ENCODE data around the gene NISCH. TPM values are rescaled to one million over a fixed set of nuclear protein-coding genes. Genes with fewer than 3 reads are reported as not detected.
A peak's percentile ranks its signal among the peaks of the same experiment; 100 is the strongest.

The NISCH gene
- total RNA-seq, 1 donor from 2014 or later = 89.5 TPM

GRCh38 chr3:52494886-52495495, 39.6 kb downstream of the NISCH start, which contains the start of gene STAB1:
STAB1 (plus strand) TSS chr3:52495338; CDS start chr3:52495414, 76 bp downstream.
- TF ChIP-seq CTCF (IDR thresholded peaks at IDR 0.05) = no peak
- intact Hi-C loops (cut with micrococcal nuclease) = no loop called here
- CTCF ChIA-PET = no interaction called here
- Mint-ChIP-seq H3K27ac (no peak within 1 kb of the TSS), H3K4me3 (no peak within 1 kb of the TSS), H3K4me1 (peaks cover 15% of the 10 kb centered on the region), H3K36me3 (ENCODE audit: low read depth) (peaks cover 27% of the 10 kb centered on the region), H3K9me3 (no peaks in the 10 kb centered on the region), H3K27me3 (no peaks in the 10 kb centered on the region)
- DNase-seq (no peak), ATAC-seq (ENCODE audit: low read depth) (no peak)
- POLR2A ChIA-PET = no interaction called here

- H3K9me3 Mint-ChIP-seq = no peaks in the 10 kb centered on the region
- intact Hi-C loops (cut with micrococcal nuclease) = no loop called here
- CTCF ChIA-PET = no interaction called here
- no peak overlapping the region for H3K4me3 Mint-ChIP-seq
- peaks cover 20% of the 10 kb centered on the region for H3K4me1 Mint-ChIP-seq
- POLR2A ChIA-PET = no interaction called here
- ATAC-seq (ENCODE audit: low read depth) = no peak
- DNase-seq = no peak
- no peaks in the 10 kb centered on the region for H3K27me3 Mint-ChIP-seq
- peaks cover 20% of the 10 kb centered on the region for H3K36me3 Mint-ChIP-seq (ENCODE audit: low read depth)
- TF ChIP-seq CTCF (IDR thresholded peaks at IDR 0.05) = no peak
- no peak overlapping the region for H3K27ac Mint-ChIP-seq
Measured at GRCh38 chr3:52495777-52496602, 40.6 kb downstream of the NISCH start.

GRCh38 chr3:52498137-52499054, 43.0 kb downstream of the NISCH start:
- DNase-seq = no peak
- H3K9me3 Mint-ChIP-seq = no peaks in the 10 kb centered on the region
- ChIA-PET CTCF (no interaction called here), POLR2A (interaction anchor here (0.6 to 0.9 kb wide), 2 partner anchors 43 to 998 kb away, joined by 5 to 6 read pairs; partner anchors contain the start of gene NISCH)
- H3K36me3 Mint-ChIP-seq (ENCODE audit: low read depth) = no peaks in the 10 kb centered on the region
- TF ChIP-seq CTCF (IDR thresholded peaks at IDR 0.05) = no peak
- intact Hi-C loops (cut with micrococcal nuclease) = loop anchor here (1.0 kb wide), 1 partner anchor 35 kb away; the partner anchor contains the start of gene NT5DC2
- H3K4me1 Mint-ChIP-seq = peaks cover 20% of the 10 kb centered on the region
- ATAC-seq (ENCODE audit: low read depth) = peak; percentile 81
- H3K27ac Mint-ChIP-seq = no peak overlapping the region
- H3K27me3 Mint-ChIP-seq = no peaks in the 10 kb centered on the region
- H3K4me3 Mint-ChIP-seq = no peak overlapping the region

GRCh38 chr3:52501046-52501445, 45.6 kb downstream of the NISCH start:
- no peaks in the 10 kb centered on the region for H3K36me3 Mint-ChIP-seq (ENCODE audit: low read depth)
- no peak for TF ChIP-seq CTCF (IDR thresholded peaks at IDR 0.05)
- no peaks in the 10 kb centered on the region for H3K27me3 Mint-ChIP-seq
- no peak for DNase-seq
- ATAC-seq (ENCODE audit: low read depth) = no peak
- no peak overlapping the region for H3K4me3 Mint-ChIP-seq
- H3K27ac Mint-ChIP-seq = no peak overlapping the region
- no peaks in the 10 kb centered on the region for H3K9me3 Mint-ChIP-seq
- ChIA-PET POLR2A (no interaction called here), CTCF (no interaction called here)
- H3K4me1 Mint-ChIP-seq = peaks cover 20% of the 10 kb centered on the region
- intact Hi-C loops (cut with micrococcal nuclease) = no loop called here
